HS-5 (cell line): ENCODE measurements around the gene KIAA0408.
"Not testable (repeated sequence)": the region's sequence is repeated elsewhere in the genome, so short reads cannot be mapped to it uniquely, and the experiment has no call there.

Source experiments
- DNase-seq: peaks from one replicate; pipeline ENCODE4 v3.0.0-alpha.2; 2012; ENCODE audit warnings: low read depth

Gene KIAA0408

DNA sequence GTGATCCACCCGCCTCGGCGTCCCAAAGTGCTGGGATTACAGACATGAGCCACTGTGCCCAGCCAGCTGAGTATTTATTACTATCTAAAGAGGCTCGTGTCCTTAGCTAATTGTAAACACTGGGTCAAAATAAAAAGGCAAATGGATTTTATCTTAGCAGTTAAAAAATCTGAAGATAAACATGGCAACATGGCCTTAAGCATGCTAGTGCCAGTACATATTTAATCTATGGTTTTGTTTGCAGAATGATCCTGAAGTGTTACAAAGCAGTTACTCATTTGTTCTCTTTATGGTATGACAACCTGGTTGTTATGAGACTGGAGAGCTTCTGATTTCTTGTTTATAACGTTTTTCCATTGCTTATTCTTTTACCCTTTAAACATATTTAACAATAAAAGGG lies 3.9 kb upstream of the KIAA0408 start:
- no peak for DNase-seq

DNA sequence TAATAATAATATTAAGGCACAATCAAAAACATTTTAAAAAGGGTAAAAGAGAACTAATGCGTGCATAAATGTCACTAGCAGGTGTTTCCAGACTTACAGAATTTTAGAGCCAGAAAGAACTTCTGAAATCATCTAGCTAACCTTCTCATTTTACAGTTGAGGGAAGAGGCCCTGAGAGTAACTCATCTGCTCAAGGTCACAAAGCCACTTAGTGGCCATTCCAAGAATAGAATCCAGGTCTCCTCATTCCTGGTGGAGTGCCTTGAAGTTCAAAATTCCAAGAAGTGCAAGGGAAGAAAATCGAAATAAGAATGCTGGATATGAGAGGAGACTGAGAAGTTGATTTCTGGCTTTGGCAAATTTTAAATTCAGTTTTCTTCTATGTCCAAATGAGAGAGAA lies 3.2 kb upstream of the KIAA0408 start:
- DNase-seq, result no peak

DNA sequence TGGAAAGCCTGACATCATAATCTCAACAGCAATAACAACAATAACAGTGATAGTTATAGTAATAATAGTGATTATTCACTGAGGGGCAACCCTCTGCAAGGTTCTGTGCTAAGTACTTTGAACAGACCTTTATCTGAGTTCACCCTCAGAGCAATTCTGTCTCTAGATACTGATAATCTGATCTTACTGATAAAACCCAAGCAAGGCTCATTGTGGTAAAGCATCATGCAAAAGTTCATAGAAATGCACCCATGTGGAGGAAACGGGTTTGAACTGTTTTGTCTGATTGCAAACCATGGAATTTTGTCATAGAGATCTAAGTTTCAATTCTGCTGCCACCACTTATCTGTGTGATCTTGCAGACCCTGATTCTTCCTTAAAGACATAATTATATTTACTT lies 1.3 kb upstream of the KIAA0408 start:
- no peak for DNase-seq

DNA sequence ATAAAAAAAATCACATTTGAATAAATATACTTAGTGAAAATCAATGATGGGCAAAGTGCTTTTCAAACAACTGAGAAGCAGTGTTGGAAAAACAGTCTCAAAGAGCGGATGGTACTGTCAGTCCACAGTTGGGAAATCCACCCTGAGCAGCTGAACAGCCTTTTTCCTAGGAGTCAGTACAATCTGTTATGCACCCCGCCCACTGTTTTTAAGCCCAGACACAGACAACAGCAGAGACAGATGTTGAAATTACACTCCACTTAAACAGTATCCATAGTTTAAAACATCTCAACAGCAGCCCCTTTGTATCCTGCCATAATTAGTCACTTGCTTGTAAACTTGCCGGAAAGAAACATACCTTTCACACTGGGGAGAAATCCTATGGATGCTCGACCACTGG lies 372 bp downstream of the KIAA0408 start:
- DNase-seq, result no peak

DNA sequence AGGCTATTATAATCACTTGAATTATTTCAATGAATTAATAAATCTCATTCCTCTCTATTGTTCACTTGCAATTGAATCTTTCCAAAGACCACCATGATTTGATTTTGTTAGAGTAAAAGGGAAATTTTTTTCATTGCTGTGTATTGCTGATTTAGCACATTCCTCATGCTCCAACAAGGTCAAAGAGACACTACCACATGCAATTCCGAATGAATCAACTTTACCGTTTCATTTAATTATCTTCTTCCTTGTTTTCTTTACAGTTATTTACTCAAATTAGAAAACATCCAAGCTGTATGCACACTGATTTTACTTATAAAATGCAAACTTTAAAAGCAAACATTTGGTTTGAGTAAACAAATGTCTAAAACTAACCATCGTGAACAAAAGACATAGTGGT lies 967 bp downstream of the KIAA0408 start:
- no peak for DNase-seq

DNA sequence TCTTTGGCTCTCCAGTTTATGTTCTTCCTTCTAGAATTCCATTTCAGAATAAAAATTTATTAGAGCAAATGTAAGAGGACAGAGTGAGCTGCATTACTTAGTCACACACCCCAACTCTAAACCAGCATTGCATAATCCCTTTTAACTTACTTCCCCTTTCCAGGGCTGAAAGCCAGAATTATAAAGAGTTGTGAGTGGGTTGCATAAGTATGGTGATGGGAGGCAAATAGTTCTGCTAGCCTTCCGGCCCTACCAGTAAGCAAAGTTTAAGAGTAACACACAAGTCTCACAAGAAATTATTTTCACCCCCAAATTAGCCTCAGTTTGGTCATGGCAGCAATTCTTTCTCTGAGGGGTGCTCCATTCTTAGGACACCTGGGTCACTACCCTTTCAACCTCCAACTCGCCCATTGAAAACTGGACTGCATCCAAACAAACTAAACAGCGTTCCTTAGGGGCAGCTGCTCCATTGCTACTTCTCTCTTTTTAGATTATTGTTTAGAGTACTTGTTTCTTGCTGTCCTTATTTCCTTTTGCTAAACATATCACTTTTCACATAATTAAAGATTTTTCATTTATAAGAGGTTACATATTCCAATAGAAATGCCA lies 1.6 kb downstream of the KIAA0408 start:
- DNase-seq, result no peak

DNA sequence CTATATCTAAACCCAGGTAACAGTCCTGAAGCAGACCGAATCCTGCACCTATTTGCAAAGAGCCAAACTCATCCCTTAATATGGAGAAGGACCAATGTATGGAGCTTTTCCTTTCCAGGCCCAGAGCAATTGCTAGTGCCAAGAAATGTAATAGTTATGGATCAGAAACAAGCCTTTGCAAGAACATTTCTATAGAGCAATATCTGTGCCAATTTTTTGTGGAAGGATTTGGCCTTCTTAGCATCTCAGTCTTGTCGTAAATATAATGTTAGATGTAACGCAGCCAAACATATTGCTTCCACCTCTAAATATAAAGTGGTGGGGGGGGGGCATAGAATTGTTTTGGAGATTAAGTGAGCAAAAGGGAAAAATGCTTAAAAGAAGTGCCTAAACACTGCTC lies 2.7 kb downstream of the KIAA0408 start:
- DNase-seq, result no peak

DNA sequence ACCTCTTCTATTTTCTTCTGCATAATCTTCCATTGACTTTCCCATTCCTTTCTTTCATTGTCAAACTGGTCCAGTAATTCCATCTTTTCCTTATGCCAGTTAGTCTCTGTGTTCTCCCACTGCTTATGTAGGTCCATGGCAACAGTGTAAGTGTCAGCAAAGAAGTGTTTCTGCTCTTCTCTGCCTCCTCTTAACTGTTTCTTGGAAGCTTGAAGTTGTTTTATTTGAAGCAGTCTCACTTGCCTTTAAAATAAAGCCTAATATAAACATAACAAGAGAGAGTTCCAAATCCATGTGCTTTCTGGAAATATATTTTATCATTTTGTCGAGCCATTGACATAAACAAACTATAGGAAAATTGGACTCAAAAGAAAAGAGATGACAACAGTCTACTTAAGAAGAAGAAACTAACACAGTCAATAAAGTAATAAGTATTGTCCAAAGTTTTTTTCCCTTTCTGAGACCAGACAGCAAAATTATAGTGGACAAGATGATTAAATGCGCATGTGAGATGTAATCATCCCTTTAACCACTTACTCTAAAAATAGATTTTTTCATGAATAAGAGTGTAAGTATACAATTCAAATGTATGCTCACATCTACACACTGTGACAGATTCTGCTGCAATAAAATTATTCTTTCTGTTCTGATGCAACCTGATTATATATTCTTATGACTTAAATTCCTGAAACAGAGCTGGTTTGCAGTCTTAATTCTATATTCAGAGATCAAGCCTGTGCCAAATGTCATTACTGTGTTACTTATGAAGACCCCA lies 5.2 kb downstream of the KIAA0408 start:
- no peak for DNase-seq

DNA sequence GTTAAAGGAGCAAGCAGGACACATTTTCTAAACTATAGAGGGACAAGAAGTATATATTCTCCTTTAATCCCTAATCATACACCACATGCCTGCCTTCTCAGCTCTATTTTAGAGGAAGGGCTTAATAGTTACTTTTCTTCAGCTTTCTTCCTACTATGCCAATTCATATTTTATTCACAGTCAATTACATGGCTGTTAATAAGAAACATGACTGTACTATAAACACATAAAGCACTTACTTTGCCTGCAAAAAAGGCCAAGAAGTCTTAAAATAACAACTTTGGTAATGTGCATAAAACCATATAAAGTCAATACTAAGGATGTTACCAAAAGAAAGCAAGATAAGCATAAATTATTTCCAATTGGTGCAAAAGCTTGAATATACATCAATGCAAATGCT lies 6.4 kb downstream of the KIAA0408 start:
- DNase-seq, result no peak

DNA sequence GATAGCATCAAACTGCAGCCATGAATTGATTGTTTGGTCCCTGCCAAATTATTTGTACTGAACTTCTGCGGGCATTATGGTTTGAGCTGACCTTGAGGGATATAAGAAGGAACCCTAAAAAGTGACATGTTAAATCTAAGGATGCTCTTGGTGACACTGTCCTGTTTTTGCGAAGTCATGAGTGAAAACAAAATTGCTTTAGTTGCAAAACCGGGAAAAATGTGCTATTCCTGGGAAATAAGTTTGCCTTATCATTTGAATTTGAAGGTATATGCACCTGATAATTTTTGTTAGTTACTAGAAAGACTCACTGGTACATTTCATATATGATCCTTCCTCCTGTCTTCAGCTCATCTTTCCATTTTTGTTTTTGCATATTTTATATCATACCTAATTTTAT lies 7.8 kb downstream of the KIAA0408 start:
- no peak for DNase-seq

DNA sequence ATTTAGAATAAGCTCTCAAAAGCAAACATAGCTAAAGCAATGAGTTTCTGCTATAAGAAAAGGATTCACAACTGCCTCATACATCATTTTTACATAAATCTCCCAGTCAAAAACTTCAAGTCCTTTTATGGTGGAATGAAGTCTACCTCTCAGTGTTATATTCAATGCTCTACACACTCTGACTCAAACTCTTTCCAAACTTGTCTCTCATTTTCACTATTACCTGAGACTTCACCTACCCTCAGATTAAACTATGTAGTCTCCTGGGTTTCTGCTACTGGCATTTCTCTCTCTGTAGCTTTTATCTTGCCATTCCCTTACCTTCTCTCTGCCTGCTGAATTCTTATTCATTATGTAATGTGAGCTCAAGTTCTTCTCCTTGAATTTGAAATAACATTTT lies 11.4 kb downstream of the KIAA0408 start:
- DNase-seq, result no peak

DNA sequence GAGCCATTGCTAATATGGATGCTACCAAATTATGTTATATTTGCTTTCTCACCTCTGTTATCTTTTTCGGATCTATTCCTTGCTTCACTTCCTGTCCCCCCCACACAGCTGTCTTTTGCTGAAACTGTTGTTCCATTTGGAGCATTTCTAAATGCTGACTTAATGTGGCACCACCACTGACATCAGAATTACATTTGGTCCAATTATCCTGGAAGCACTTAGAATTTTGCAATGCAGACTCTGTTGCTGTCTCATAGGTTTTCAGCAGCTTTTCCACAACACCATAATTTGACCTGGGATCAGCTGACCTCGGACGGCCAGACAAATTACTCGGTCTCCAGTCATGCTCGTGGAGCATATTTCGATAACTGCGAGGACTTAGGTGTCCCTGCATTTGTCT lies 12.8 kb downstream of the KIAA0408 start:
- peak; percentile 4 for DNase-seq

DNA sequence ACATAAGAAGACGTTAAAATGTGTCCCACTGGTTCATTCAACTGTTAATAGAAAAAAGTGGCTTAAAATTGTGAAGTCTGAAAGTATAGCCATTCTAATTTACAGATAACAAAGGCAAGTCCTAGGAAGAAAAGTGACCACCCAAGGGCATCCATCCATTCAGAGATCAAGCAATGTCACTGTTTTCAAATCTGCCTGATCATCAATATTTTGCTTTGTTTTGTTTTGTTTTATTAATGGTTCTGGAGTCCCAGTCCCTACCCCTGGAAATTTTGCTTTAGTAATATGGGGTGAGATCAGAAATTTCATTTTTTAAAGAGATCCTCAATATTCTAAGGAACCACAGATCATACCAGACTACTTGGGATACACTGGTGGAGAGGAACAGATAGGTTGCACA lies 17.3 kb downstream of the KIAA0408 start:
- DNase-seq, result no peak

DNA sequence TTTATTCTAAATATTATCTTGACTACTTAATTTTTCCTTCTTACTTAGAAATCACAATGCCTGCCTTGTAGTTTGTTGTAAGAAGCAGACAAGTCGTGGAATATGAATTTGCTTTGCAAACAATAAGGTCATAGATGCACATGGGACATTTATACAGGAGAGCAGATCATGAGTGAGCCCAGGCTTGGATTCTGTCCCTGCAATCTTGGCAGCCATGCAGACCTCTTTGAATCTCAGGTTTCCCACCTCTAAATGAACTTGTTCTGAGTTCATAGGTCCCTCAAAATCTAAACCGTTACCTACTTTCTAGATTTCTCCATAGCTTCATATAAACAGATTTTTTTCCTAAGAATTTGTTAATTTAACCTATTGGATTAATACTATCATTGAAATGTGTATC lies 19.5 kb downstream of the KIAA0408 start:
- no peak for DNase-seq

DNA sequence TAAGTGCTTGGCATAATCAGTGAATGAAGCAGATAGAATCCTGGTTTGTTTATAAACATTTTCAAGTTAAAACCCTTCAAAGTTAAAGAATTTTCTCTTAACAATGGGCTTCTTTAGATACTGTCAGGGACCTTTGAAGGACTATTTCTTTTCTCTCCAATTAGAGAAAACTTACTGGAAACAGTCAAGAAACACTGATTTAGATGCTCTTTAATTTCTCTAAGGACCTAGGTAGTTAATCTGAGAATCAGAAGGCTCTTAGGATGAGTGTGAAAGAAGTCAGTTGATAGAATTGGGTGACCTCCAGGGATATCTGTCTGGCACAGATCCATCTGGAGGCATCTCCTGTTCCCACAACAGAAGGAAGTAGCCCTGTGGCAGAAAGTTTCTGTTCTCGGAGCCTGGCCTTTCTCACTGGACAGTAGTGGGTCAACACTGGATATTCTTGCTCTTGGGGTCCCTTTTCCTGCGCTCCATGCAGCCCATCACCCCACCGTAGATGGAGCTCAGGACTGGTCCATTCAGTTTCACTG lies 22.5 kb downstream of the KIAA0408 start:
- DNase-seq, result no peak

DNA sequence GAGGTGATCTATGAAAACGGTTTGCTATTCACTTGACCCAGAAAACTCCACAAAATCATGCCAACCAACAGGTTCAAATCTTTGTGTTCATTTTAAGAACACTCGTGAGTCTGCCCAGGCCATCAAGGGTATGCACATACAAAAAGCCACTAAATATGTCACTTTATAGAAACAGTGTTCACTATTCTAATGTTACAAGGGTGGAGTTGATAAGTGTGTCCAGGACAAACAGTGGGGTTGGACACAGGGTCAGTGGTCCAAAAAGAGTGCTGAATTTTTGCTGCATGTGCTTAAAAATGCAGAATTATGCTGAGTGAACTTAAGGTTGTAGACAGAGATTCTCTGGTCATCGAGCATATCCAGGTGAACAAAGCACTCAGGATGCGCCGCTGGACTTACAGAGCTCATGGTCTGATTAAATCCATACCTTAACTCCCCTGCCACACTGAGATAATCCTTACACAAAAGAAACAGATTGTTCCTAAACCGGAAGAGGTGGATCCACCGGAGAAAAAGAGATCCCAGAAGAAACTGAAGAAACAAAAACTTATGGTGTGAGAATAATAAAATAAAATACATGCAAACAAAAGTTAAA lies 23.5 kb downstream of the KIAA0408 start:
- DNase-seq, result no peak

DNA sequence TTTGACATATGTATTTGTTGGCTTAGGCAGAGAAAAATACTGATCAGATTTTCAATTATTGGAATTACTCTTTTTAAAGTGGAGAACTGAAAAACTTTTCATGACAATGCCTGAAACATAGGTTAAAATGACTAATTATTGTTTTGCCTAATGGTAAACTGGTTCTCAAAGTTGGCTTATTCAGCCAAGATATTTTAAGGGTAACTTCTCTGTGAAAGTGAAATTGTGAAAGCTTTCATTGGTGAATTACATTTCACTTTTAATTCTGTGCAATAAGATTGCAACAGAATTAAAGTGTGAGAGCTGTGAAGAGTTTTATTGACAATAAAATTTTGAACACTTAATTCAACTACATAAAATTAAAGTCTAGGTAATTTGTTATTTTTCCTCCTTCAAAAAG lies 24.5 kb downstream of the KIAA0408 start:
- no peak for DNase-seq

DNA sequence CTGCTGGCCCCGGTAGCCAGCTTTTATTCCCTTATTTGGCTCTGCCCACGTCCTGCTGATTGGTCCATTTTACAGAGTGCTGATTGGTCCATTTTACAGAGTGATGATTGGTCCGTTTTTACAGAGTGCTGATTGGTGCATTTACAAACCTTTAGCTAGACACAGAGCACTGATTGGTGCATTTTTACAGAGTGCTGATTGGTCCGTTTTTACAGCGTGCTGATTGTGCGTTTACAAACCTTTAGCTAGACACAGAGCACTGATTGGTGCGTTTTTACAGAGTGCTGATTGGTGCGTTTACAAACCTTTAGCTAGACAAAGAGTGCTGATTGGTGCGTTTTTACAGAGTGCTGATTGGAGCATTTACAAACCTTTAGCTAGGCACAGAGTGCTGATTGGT lies 30.6 kb downstream of the KIAA0408 start:
- not testable (repeated sequence) for DNase-seq

DNA sequence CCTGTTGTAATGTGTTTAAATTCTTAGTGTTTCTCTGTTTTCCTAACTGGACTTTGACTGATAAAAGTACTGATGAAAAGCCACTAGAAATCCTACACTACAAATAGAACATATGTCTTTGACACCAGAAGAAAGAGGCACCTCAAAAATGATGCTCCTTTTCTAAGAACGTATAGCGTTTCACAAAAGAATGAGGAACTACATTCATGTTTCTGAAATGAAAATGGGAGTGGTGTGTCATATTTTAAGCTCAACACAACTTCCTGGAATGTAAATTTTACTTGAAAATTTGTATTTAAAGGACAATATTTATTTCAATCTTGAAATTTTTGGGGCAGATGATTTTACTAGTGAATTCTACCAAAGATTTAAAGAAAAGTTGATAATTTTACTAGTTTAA lies 35.3 kb downstream of the KIAA0408 start:
- no peak for DNase-seq

DNA sequence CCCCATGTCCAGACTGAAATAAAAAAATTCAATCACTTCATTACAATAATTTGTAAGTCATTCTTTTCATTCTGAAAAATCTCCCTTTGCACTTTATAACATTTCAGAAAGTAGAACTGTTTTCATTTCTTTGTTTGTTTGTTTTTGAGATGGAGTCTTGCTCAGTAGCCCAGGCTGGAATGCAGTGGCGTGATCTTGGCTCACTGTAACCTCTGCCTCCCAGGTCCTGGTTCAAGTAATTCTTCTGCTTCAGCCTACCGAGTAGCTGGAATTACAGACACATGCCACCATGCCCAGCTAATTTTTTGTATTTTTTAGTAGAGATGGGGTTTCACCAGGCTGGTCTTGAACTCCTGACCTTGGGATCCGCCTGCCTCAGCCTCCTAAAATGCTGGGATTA lies 38.0 kb downstream of the KIAA0408 start:
- not testable (repeated sequence) for DNase-seq

DNA sequence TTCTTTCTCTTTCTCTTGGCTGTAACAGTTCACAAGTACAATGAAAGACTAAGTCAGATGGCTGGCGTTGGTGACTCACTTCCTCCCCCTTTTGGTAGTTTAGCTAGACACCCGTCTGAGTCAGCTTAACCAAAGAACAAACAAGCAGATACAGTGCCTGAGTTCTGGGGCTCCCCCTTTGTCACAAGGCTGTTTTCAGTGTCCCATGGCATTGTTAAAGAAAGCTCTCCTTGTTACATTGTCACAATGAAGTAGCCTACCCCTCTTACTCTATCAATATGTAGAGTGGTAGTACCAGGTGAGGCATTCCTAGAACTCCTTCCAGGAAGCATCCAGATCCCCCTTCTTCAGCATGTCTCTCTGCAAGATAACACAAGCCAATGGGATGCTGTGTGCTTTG lies 38.6 kb downstream of the KIAA0408 start:
- DNase-seq, result peak; percentile 85

DNA sequence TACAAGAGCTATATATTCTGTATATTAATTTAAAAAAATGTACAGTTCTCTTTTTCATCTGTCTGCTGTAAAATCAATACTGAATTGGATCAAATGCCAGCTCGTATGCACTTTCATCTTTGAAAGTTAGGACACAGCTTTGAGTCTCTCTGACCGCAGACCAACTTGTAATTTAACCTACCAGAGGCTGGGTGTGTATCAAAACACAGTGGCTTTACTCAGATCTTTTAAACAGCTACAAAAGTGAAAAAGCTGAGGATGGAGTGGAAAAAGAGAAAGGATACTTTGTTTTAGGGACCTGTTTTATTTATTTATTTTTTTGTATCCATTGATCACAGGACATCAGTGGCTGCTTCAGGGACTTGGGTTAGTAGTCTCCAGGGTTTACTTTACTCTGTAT lies 44.1 kb downstream of the KIAA0408 start:
- DNase-seq, result no peak

DNA sequence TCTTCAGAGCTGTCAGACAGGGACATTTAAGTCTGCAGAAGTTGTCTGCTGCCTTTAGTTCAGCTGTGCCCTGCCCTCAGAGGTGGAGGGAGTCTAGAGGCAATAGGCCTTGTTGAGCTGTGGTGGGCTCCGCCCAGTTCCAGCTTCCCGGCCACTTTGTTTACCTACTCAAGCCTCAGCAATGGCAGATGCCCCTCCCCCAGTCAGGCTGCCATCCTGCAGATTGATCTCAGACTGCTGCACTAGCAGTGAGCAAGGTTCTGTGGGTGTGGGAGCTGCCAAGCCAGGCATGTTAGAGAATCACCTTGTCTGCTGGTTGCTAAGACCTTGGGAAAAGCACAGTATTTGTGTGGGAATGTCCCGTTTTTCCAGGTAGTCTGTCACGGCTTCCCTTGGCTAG lies 46.1 kb downstream of the KIAA0408 start:
- DNase-seq, result not testable (repeated sequence)
